LNCAP (cell line): Measurements from ENCODE around the gene COA1.

ENCODE experiments used
- TF ChIP-seq, protein P1 (sequence below): fragments of 450-650 bp; IDR thresholded peaks from 2 replicates; pipeline ENCODE4 v1.5.1; 2017; ENCODE audit warnings: mild to moderate bottlenecking

COA1 gene

DNA sequence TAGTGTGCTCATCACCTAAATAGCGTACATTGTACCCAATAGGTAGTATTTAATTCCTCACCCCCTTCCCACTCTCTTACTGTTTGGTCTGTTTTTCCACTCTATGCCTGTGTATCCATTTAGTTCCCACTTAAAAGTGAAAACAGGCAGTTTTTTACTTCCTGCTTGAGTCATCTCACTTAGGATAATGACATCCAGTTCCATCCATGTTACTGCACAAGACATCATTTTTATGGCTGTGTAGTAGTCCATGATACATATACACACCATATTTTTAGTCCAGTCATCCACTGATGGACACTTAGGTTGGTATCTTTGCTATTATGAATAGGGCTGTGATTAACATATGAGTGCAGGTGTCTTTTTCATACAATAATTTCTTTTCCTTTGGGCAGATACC is 136.3 kb downstream of the COA1 start:
- TF ChIP-seq, protein P1, sequence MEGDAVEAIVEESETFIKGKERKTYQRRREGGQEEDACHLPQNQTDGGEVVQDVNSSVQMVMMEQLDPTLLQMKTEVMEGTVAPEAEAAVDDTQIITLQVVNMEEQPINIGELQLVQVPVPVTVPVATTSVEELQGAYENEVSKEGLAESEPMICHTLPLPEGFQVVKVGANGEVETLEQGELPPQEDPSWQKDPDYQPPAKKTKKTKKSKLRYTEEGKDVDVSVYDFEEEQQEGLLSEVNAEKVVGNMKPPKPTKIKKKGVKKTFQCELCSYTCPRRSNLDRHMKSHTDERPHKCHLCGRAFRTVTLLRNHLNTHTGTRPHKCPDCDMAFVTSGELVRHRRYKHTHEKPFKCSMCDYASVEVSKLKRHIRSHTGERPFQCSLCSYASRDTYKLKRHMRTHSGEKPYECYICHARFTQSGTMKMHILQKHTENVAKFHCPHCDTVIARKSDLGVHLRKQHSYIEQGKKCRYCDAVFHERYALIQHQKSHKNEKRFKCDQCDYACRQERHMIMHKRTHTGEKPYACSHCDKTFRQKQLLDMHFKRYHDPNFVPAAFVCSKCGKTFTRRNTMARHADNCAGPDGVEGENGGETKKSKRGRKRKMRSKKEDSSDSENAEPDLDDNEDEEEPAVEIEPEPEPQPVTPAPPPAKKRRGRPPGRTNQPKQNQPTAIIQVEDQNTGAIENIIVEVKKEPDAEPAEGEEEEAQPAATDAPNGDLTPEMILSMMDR = no peak

GRCh38 chr7:43592326-43592725 is 137.0 kb downstream of the COA1 start:
- TF ChIP-seq, protein P1 = no peak

DNA sequence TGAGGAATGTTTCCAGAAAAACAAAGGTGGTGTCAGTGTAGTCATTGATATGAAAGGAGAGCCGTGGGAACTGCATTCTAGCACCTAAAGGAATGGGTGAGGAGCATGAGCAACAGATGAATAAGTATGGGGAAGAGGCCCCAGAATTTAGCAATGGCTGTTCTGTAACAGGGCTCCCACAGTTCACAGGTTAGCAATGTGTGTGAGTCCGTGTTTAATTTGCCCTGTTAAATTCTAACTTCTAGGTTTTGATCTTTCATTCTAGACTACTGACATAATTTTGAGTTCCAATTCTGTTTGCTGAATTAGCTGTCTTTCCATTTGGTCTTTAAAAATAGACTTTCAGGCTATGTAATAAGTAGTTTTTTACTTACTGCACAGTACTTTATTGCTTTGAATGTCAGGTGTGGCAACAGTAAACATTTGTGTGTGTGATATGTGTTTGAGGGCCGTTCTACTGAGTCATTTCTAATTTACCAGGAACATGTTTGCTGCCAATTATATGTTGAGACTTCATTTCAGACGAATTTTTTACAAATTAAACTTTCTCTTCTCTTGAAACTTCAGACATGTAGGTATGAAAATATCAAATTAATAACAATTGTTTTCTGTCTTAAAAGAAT is 137.7 kb downstream of the COA1 start:
- TF ChIP-seq, protein P1 = no peak

GRCh38 chr7:43590862-43591557 is 138.3 kb downstream of the COA1 start:
- TF ChIP-seq, protein P1 = no peak

DNA sequence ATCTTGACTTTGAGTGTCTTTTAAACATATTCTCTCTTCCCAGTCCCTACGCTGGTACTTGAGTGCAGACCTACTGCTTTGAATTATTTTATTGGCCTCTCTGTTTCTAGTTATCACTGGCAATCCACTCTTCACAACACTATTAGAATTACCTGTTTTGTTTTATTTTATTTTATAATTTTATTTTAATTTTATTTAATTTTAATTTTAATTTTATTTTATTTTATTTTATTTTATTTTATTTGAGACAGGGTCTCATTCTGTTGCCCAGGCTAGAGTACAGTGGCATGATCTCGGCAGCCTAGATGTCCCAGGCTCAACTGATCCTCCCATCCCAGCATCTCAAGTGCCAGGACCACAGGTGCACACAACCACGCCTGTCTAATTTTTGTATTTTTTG is 139.6 kb downstream of the COA1 start:
- TF ChIP-seq, protein P1 = no peak
